Measurements from ENCODE around the gene BNIP2.

The BNIP2 gene

GRCh38 chr15:59616379-59616778 lies 72.7 kb downstream of the BNIP2 start:
- DNase-seq (ENCODE audit: low read depth) = no peak
- no peak for TF ChIP-seq MAX (IDR thresholded peaks at IDR 0.05; ENCODE audit: low read depth, low read length)
- TF ChIP-seq MYC (IDR thresholded peaks at IDR 0.05; ENCODE audit: low read depth, low read length) = no peak
- TF ChIP-seq POLR2A (IDR thresholded peaks at IDR 0.05; ENCODE audit: extremely low read depth, insufficient read length) = no peak
- TF ChIP-seq, protein P1, sequence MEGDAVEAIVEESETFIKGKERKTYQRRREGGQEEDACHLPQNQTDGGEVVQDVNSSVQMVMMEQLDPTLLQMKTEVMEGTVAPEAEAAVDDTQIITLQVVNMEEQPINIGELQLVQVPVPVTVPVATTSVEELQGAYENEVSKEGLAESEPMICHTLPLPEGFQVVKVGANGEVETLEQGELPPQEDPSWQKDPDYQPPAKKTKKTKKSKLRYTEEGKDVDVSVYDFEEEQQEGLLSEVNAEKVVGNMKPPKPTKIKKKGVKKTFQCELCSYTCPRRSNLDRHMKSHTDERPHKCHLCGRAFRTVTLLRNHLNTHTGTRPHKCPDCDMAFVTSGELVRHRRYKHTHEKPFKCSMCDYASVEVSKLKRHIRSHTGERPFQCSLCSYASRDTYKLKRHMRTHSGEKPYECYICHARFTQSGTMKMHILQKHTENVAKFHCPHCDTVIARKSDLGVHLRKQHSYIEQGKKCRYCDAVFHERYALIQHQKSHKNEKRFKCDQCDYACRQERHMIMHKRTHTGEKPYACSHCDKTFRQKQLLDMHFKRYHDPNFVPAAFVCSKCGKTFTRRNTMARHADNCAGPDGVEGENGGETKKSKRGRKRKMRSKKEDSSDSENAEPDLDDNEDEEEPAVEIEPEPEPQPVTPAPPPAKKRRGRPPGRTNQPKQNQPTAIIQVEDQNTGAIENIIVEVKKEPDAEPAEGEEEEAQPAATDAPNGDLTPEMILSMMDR (IDR thresholded peaks at IDR 0.05; ENCODE audit: low read depth, low read length) = no peak

DNA sequence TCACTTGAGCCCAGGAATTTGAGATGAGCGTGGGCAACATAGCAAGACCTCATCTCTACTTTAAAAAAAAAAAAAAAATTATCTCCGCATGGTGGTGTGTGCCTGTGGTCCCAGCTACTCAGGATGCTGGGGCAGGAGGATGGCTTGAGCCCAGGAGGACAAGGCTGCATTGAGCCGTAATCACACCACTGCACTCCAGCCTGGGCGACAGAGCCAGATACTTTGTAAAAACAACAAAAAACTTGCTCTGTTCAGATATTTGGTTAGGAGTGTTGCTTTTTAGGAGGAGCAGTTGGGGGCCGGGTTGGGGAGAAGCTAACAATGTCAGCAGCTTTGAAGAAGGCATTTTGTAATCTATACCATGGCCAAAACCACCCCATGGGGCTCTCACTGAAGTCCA lies 73.5 kb downstream of the BNIP2 start:
- H3K4me3 ChIP-seq (ENCODE audit: low read depth, low read length) = no peak overlapping the region
- no peak for DNase-seq (ENCODE audit: low read depth)
- TF ChIP-seq POLR2A (IDR thresholded peaks at IDR 0.05; ENCODE audit: extremely low read depth, insufficient read length) (no peak), MYC (IDR thresholded peaks at IDR 0.05; ENCODE audit: low read depth, low read length) (no peak), MAX (IDR thresholded peaks at IDR 0.05; ENCODE audit: low read depth, low read length) (no peak)
- TF ChIP-seq, protein P1 (IDR thresholded peaks at IDR 0.05; ENCODE audit: low read depth, low read length) = no peak

More at GRCh38 chr15:59616379-59616778, 72.7 kb downstream of the BNIP2 start:
- H3K4me3 ChIP-seq (ENCODE audit: low read depth, low read length) = no peak overlapping the region

DNA sequence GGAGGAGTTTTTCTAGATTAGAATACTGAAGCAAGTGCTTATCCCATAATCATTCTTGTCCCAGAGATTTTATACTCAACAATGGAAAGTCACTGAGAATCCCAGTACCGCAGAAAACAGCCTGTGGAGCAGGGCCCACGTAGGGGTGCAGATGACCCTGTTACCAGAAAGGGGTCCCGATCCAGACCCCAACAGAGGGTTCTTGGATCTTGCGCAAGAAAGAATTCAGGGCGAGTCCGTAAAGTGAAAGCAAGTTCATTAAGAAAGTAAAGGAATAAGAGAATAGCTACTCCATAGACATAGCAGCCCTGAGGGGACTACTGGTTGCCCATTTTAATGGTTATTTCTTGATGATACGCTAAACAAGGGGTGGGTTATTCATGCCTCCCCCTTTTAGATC lies 75.0 kb downstream of the BNIP2 start:
- no peak for DNase-seq (ENCODE audit: low read depth)
- H3K4me3 ChIP-seq (ENCODE audit: low read depth, low read length) = no peak overlapping the region
- TF ChIP-seq, protein P1 (IDR thresholded peaks at IDR 0.05; ENCODE audit: low read depth, low read length) = no peak
- TF ChIP-seq MAX (IDR thresholded peaks at IDR 0.05; ENCODE audit: low read depth, low read length) = no peak
- TF ChIP-seq POLR2A (IDR thresholded peaks at IDR 0.05; ENCODE audit: extremely low read depth, insufficient read length) = no peak
- no peak for TF ChIP-seq MYC (IDR thresholded peaks at IDR 0.05; ENCODE audit: low read depth, low read length)

DNA sequence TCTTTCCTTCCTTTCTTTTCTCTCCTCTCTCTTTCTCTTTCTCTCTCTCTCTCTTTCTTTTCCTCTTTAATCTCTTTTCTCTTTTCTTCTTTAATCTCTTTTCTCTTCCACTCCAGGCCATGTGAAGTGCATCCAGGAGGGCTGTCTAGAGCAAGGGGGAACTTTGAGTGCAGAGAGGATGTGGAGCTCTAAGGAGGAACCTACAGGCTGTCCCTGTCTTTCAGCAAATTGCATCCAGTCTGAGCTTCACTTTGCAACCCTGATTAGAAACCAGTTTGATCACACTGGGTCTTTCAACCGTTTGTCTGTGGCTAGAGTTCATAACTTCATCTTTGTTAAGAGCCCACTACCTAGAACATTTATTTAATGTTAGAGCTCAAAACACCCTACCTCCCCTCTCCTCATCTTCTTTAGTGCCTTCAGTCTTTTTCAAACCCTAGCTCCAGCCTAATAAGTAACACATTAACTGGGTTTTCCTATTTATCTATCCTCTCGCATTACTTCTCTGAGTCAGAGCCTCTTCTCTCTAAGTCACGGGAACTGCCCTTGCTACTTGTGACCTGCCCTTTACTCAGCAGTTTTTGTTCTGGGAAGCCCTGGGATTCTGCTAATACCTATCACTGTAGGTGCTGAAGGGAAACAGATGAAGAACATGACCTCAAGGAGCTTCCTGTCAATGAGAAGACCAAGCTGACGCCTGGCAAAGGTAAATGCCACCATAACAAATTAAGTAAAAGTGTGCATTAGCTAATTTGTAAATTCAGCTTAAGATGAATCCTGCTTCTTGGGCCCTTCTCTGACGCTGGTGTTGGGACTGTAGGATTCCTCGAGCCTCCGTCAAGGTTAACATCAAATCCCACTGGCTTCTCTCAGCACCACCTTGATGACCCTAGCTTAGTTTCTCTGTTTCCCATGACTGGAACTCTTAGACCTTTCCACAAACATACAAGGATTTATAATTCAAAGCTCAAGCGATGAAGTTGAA lies 77.6 kb downstream of the BNIP2 start, which contains the start of gene GCNT3:
Gene GCNT3, plus strand, starts transcription at position 508 of the 985 bp plus-strand sequence. CDS start 6,456 bp downstream, outside the sequence.
- DNase-seq (ENCODE audit: low read depth) = peak; percentile 9
- H3K4me3 ChIP-seq (ENCODE audit: low read depth, low read length) = no peak within 1 kb of the TSS
- TF ChIP-seq, protein P1 (IDR thresholded peaks at IDR 0.05; ENCODE audit: low read depth, low read length) = no peak
- no peak for TF ChIP-seq MAX (IDR thresholded peaks at IDR 0.05; ENCODE audit: low read depth, low read length)
- TF ChIP-seq MYC (IDR thresholded peaks at IDR 0.05; ENCODE audit: low read depth, low read length) = no peak
- no peak for TF ChIP-seq POLR2A (IDR thresholded peaks at IDR 0.05; ENCODE audit: extremely low read depth, insufficient read length)

GRCh38 chr15:59609730-59610712 lies 79.1 kb downstream of the BNIP2 start:
- TF ChIP-seq MAX (IDR thresholded peaks at IDR 0.05; ENCODE audit: low read depth, low read length) (no peak), MYC (IDR thresholded peaks at IDR 0.05; ENCODE audit: low read depth, low read length) (no peak), POLR2A (IDR thresholded peaks at IDR 0.05; ENCODE audit: extremely low read depth, insufficient read length) (no peak)
- TF ChIP-seq, protein P1 (IDR thresholded peaks at IDR 0.05; ENCODE audit: low read depth, low read length) = no peak
- DNase-seq (ENCODE audit: low read depth) = peak; percentile 24
- H3K4me3 ChIP-seq (ENCODE audit: low read depth, low read length) = no peak overlapping the region

Data from NB4 (cell line).